ENCODE results near the gene ABCA7. TPM values are rescaled to one million over a fixed set of nuclear protein-coding genes. Genes with fewer than 3 reads are reported as not detected.

ABCA7 gene
- total and polyA plus RNA-seq, 2 of the 13 experiments (the other 11 are each of a cell fraction or from before 2014, with no cell fraction given), result 4.4 to 32.4 TPM

- TF ChIP-seq, protein P1, sequence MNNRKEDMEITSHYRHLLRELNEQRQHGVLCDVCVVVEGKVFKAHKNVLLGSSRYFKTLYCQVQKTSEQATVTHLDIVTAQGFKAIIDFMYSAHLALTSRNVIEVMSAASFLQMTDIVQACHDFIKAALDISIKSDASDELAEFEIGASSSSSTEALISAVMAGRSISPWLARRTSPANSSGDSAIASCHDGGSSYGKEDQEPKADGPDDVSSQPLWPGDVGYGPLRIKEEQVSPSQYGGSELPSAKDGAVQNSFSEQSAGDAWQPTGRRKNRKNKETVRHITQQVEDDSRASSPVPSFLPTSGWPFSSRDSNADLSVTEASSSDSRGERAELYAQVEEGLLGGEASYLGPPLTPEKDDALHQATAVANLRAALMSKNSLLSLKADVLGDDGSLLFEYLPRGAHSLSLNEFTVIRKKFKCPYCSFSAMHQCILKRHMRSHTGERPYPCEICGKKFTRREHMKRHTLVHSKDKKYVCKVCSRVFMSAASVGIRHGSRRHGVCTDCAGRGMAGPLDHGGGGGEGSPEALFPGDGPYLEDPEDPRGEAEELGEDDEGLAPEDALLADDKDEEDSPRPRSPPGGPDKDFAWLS (CRISPR knock-in tag; IDR thresholded peaks at IDR 0.05; ENCODE audit: borderline replicate concordance), result no peak
- TF ChIP-seq ZSCAN25 (CRISPR knock-in tag; IDR thresholded peaks at IDR 0.05) (no peak), ZC3H4 (CRISPR knock-in tag; IDR thresholded peaks at IDR 0.05; ENCODE audit: borderline replicate concordance) (no peak), ZFAT (CRISPR knock-in tag; conservative IDR thresholded peaks at IDR 0.05) (no peak), TRIM22 (IDR thresholded peaks at IDR 0.05) (no peak), SCMH1 (CRISPR knock-in tag; IDR thresholded peaks at IDR 0.05; ENCODE audit: borderline replicate concordance) (no peak), SRY (CRISPR knock-in tag; IDR thresholded peaks at IDR 0.05) (no peak), THAP11 (CRISPR knock-in tag; IDR thresholded peaks at IDR 0.05) (peak; percentile 75), ZNF501 (CRISPR knock-in tag; IDR thresholded peaks at IDR 0.05) (no peak), RBM22 (optimal IDR thresholded peaks at IDR 0.05; ENCODE audit: low read length) (peak; percentile 89), KAT7 (CRISPR knock-in tag; IDR thresholded peaks at IDR 0.05; ENCODE audit: borderline replicate concordance) (no peak), NRL (CRISPR knock-in tag; IDR thresholded peaks at IDR 0.05; ENCODE audit: borderline replicate concordance) (no peak; the same call in 1 of the 2 replicates), ZIK1 (CRISPR knock-in tag; IDR thresholded peaks at IDR 0.05; ENCODE audit: borderline replicate concordance, low read depth) (no peak), ZNF432 (CRISPR knock-in tag; IDR thresholded peaks at IDR 0.05; ENCODE audit: borderline replicate concordance) (no peak), CHCHD3 (CRISPR knock-in tag; IDR thresholded peaks at IDR 0.05) (no peak), E2F1 (CRISPR knock-in tag; IDR thresholded peaks at IDR 0.05) (peak; percentile 85), ZNF7 (CRISPR knock-in tag; IDR thresholded peaks at IDR 0.05) (no peak), ZNF878 (CRISPR knock-in tag; IDR thresholded peaks at IDR 0.05) (no peak), ZBTB42 (CRISPR knock-in tag; IDR thresholded peaks at IDR 0.05) (no peak), ZNF343 (CRISPR knock-in tag; IDR thresholded peaks at IDR 0.05) (no peak), ZNF776 (CRISPR knock-in tag; IDR thresholded peaks at IDR 0.05) (no peak)
- TF ChIP-seq, protein P2, sequence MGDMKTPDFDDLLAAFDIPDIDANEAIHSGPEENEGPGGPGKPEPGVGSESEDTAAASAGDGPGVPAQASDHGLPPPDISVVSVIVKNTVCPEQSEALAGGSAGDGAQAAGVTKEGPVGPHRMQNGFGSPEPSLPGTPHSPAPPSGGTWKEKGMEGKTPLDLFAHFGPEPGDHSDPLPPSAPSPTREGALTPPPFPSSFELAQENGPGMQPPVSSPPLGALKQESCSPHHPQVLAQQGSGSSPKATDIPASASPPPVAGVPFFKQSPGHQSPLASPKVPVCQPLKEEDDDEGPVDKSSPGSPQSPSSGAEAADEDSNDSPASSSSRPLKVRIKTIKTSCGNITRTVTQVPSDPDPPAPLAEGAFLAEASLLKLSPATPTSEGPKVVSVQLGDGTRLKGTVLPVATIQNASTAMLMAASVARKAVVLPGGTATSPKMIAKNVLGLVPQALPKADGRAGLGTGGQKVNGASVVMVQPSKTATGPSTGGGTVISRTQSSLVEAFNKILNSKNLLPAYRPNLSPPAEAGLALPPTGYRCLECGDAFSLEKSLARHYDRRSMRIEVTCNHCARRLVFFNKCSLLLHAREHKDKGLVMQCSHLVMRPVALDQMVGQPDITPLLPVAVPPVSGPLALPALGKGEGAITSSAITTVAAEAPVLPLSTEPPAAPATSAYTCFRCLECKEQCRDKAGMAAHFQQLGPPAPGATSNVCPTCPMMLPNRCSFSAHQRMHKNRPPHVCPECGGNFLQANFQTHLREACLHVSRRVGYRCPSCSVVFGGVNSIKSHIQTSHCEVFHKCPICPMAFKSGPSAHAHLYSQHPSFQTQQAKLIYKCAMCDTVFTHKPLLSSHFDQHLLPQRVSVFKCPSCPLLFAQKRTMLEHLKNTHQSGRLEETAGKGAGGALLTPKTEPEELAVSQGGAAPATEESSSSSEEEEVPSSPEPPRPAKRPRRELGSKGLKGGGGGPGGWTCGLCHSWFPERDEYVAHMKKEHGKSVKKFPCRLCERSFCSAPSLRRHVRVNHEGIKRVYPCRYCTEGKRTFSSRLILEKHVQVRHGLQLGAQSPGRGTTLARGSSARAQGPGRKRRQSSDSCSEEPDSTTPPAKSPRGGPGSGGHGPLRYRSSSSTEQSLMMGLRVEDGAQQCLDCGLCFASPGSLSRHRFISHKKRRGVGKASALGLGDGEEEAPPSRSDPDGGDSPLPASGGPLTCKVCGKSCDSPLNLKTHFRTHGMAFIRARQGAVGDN (CRISPR knock-in tag; IDR thresholded peaks at IDR 0.05), result peak; percentile 83
Measured at GRCh38 chr19:1039646-1040475, at the start of gene ABCA7 (continued).

All from HepG2 (cell line).